Activated CD4-positive, alpha-beta T cell treated with anti-CD3 and anti-CD28 coated beads, Interleukin-2, amount 10 ng/mL, durations not matched to agents 7 days and 5 days (primary cell): ENCODE data around the gene GPR150. TPM values are rescaled to one million over a fixed set of nuclear protein-coding genes. Genes with fewer than 3 reads are reported as not detected.

Experiments
- CTCF ChIA-PET: fragments of 350-600 bp; sonication (Branson Sonifier 250); formaldehyde crosslinking; loops from one replicate; lab custom pipeline; 2021; ENCODE audit warnings: antibody characterized with exemption; lab: Charles Lee
- POLR2A ChIA-PET: fragments of 350-600 bp; sonication (Branson Sonifier 250); formaldehyde crosslinking; loops from one replicate; lab custom pipeline; 2021; ENCODE audit warnings: antibody characterized with exemption; lab: Charles Lee
- DNase-seq: peaks from one replicate; pipeline ENCODE4 v3.0.0-alpha.2; 2020
- H3K27ac Mint-ChIP-seq: one replicate; pipeline ENCODE4 v1.8.0; 2021; ENCODE audit warnings: mild to moderate bottlenecking, moderate library complexity, mixed read lengths
- H3K27me3 Mint-ChIP-seq: one replicate; pipeline ENCODE4 v1.8.0; 2021; ENCODE audit warnings: mixed read lengths
- H3K36me3 Mint-ChIP-seq: one replicate; pipeline ENCODE4 v1.8.0; 2021; ENCODE audit warnings: low read depth, mixed read lengths
- H3K4me1 Mint-ChIP-seq: one replicate; pipeline ENCODE4 v1.8.0; 2021; ENCODE audit warnings: mixed read lengths
- H3K4me3 Mint-ChIP-seq: one replicate; pipeline ENCODE4 v1.8.0; 2021; ENCODE audit warnings: mild to moderate bottlenecking, moderate library complexity, mixed read lengths
- H3K9me3 Mint-ChIP-seq: one replicate; pipeline ENCODE4 v1.8.0; 2021; ENCODE audit warnings: mixed read lengths
- total RNA-seq, 2 experiments: library from RNA; stranded (reverse); gene quantifications; one replicate each; pipeline ENCODE4 v1.2.3, GENCODE V29; 2021

The GPR150 gene
- 1 to 10 TPM in 1 of 2 experiments, under 1 TPM in 1; 0.87 to 1.2 TPM for total RNA-seq

DNA sequence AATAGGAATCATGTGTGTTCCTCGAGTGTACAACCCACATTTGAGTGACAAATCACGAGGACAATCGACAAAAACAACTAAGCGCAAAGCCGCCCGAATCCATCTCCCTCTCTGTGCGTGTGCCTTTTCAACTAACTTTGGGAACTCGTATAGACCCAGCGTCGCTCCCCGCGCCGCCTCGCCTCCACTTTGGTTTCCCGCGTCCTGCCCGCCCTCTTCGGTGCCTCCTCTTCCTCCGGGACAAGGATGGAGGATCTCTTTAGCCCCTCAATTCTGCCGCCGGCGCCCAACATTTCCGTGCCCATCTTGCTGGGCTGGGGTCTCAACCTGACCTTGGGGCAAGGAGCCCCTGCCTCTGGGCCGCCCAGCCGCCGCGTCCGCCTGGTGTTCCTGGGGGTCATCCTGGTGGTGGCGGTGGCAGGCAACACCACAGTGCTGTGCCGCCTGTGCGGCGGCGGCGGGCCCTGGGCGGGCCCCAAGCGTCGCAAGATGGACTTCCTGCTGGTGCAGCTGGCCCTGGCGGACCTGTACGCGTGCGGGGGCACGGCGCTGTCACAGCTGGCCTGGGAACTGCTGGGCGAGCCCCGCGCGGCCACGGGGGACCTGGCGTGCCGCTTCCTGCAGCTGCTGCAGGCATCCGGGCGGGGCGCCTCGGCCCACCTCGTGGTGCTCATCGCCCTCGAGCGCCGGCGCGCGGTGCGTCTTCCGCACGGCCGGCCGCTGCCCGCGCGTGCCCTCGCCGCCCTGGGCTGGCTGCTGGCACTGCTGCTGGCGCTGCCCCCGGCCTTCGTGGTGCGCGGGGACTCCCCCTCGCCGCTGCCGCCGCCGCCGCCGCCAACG, at the start of gene GPR150:
TSS of gene GPR150 (plus strand) at position 58 of the 840 bp plus-strand sequence. CDS start at position 247, 189 bp downstream.
- peak within 1 kb of the TSS; percentile 78 for H3K4me3 Mint-ChIP-seq
- peaks cover 14% of the 10 kb centered on the region for H3K36me3 Mint-ChIP-seq
- POLR2A ChIA-PET, result interaction anchor here (1.0 kb wide), 1 partner anchor 12 kb away, joined by 3 read pairs; no protein-coding TSS in a partner anchor
- H3K9me3 Mint-ChIP-seq, result peaks cover 2% of the 10 kb centered on the region
- peak within 1 kb of the TSS; percentile 89 for H3K27ac Mint-ChIP-seq
- CTCF ChIA-PET, result interaction anchor here (0.6 to 3.7 kb wide), 3 partner anchors 11 to 121 kb away, joined by 3 to 18 read pairs (median 12); no protein-coding TSS in a partner anchor
- peak; percentile 64 for DNase-seq
- H3K4me1 Mint-ChIP-seq, result peaks cover 43% of the 10 kb centered on the region
- H3K27me3 Mint-ChIP-seq, result peaks cover 8% of the 10 kb centered on the region

DNA sequence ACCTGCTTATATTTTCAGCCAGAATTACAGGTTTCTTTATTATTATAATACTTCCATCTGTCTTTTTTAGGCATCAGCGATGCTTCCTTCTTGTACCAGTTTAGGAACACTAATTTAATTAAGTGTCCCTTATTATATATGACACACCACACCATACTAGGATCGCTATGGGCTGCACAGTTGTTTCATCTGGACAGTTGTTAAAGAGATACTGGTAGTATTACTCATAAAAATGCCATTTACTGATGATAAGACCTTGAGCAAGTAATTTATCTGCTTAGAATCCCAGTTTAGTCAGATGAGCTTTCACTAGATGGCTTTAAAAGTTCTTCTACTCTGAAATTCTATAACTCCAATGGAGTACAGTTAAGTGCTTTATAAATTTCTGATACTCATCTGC, 47.9 kb upstream of the GPR150 start:
- POLR2A ChIA-PET, result no interaction called here
- DNase-seq, result no peak
- no peaks in the 10 kb centered on the region for H3K27me3 Mint-ChIP-seq
- H3K27ac Mint-ChIP-seq, result no peak overlapping the region
- H3K9me3 Mint-ChIP-seq, result no peaks in the 10 kb centered on the region
- CTCF ChIA-PET, result no interaction called here
- peaks cover 19% of the 10 kb centered on the region for H3K36me3 Mint-ChIP-seq
- no peak overlapping the region for H3K4me3 Mint-ChIP-seq
- H3K4me1 Mint-ChIP-seq, result no peaks in the 10 kb centered on the region

DNA sequence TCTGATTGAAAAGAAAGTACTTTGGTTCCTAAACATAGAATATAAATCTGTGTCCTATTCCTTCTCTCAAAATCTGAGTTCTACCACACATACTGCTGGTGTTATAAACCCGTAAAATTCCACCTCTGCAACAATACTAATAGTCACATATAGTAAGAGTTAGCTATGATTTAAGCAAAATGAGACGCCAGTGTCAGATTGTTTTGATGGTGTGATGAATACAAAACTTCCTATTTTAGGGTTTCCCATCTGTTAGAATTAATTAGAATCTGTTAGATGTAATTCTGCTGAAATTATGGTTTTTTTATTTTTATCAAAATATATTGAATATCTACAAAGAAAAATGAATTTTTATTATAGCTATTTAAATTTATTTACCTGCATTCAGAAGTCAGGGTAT, 38.3 kb upstream of the GPR150 start:
- CTCF ChIA-PET, result interaction anchor here (1.2 kb wide), 1 partner anchor 24 kb away, joined by 4 read pairs; no protein-coding TSS in a partner anchor
- H3K4me1 Mint-ChIP-seq, result no peaks in the 10 kb centered on the region
- H3K4me3 Mint-ChIP-seq, result no peak overlapping the region
- DNase-seq, result no peak
- H3K27me3 Mint-ChIP-seq, result no peaks in the 10 kb centered on the region
- POLR2A ChIA-PET, result no interaction called here
- H3K36me3 Mint-ChIP-seq, result peaks cover 9% of the 10 kb centered on the region
- no peaks in the 10 kb centered on the region for H3K9me3 Mint-ChIP-seq
- no peak overlapping the region for H3K27ac Mint-ChIP-seq

DNA sequence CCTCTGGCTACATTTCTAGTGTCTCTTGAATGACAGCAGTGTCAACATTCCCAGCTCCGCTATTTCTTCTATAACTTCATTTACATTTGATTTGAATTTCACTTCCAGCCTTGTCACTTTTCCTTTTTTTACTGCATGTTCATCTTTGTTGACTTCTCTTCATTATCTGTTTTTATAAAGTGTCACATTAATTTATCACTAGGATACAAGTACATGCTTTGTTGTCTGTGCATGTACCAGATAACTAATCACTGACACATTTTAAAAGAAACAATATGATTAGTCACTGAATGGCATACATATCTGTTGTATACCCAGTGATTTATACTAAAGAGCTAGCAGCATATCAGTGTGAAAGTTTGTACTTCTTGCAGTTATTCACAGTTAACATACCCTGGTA, 35.9 kb upstream of the GPR150 start:
- no peak overlapping the region for H3K4me3 Mint-ChIP-seq

DNA sequence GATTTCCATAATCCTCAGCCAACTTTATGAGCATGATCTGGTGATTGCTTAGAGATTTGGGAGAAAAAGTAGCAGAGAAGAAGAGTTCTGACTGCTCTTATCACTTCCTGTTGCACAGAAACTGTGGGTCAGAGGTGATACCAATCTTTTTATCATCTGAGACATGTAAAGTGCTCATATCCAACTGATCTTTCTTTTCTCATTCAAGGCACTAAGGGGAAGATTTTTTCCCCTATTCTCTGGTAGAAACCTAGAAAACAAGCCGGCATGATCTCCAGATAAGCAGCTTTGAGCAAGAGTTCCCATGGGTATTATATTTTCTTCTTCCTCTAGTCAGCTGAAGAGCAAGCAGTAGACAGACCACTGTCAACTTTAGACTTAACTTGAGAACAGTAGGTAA, 29.0 kb upstream of the GPR150 start:
- no peak overlapping the region for H3K4me3 Mint-ChIP-seq
- CTCF ChIA-PET, result interaction anchor here (0.7 kb wide), 1 partner anchor 114 kb away, joined by 3 read pairs; no protein-coding TSS in a partner anchor
- peaks cover 25% of the 10 kb centered on the region for H3K4me1 Mint-ChIP-seq
- H3K27me3 Mint-ChIP-seq, result no peaks in the 10 kb centered on the region
- H3K27ac Mint-ChIP-seq, result peak overlapping the region; percentile 11
- no peak for DNase-seq
- no peaks in the 10 kb centered on the region for H3K36me3 Mint-ChIP-seq
- H3K9me3 Mint-ChIP-seq, result no peaks in the 10 kb centered on the region
- POLR2A ChIA-PET, result no interaction called here

More for the DNA sequence above, 35.9 kb upstream of the GPR150 start:
- no peaks in the 10 kb centered on the region for H3K27me3 Mint-ChIP-seq
- no peaks in the 10 kb centered on the region for H3K4me1 Mint-ChIP-seq
- CTCF ChIA-PET, result interaction anchor here (1.1 kb wide), 2 partner anchors 14 to 23 kb away, joined by 3 to 6 read pairs; no protein-coding TSS in a partner anchor
- H3K36me3 Mint-ChIP-seq, result peaks cover 7% of the 10 kb centered on the region
- no peak overlapping the region for H3K27ac Mint-ChIP-seq
- H3K9me3 Mint-ChIP-seq, result no peaks in the 10 kb centered on the region
- no peak for DNase-seq
- POLR2A ChIA-PET, result no interaction called here

DNA sequence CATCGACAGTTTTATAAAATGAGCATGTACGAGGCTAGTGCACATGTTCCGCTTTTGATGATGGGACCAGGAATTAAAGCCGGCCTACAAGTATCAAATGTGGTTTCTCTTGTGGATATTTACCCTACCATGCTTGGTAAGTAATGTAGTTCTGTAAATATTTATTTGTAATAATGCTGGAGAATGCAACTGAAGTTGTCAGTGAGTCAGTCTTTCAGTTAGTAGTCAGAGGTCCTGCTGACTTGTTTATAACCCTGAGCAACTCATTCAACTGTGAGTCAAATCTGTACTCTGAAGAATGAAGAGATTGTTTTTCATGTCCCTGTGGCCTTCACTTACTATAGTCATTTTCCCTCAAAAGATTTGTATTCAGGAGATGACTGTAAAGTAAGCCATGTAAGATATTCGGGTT, 28.4 kb upstream of the GPR150 start:
- DNase-seq, result no peak
- POLR2A ChIA-PET, result no interaction called here
- H3K4me3 Mint-ChIP-seq, result no peak overlapping the region
- no peaks in the 10 kb centered on the region for H3K9me3 Mint-ChIP-seq
- peak overlapping the region; percentile 17 for H3K27ac Mint-ChIP-seq
- H3K27me3 Mint-ChIP-seq, result no peaks in the 10 kb centered on the region
- CTCF ChIA-PET, result interaction anchor here (0.7 kb wide), 1 partner anchor 114 kb away, joined by 3 read pairs; no protein-coding TSS in a partner anchor
- H3K4me1 Mint-ChIP-seq, result peaks cover 25% of the 10 kb centered on the region
- H3K36me3 Mint-ChIP-seq, result no peaks in the 10 kb centered on the region

DNA sequence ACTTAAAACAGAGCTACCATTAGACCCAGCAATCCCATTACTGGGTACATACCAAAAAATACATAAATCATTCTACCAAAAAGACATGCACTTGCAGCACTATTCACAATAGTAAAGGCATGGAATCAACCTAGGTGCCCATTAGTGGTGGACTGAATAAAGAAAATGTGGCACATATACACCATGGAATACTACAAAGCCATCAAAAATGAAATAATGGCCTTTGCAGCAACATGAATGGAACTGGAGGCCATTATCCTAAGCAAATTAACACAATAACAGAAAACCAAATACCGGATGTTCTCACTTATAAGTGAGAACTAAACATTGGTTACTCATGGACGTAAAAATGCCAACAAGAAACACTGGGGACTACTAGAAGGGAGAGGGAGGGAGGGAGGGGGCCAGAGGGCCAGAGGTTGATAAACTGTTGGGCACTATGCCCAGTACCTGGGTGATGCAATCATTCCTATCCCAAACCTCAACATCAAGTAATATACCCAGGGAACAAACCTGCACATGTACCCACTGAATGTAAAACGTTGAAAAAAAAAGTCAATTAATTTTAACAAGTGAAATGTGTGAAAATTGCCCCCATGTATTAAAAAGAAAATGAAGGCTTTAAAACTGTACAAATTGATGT, 24.5 kb upstream of the GPR150 start:
- Mint-ChIP-seq H3K27ac (no peak overlapping the region), H3K4me3 (no peak overlapping the region), H3K27me3 (no peaks in the 10 kb centered on the region), H3K4me1 (peaks cover 19% of the 10 kb centered on the region), H3K9me3 (no peaks in the 10 kb centered on the region), H3K36me3 (no peaks in the 10 kb centered on the region)
- ChIA-PET POLR2A (no interaction called here), CTCF (no interaction called here)
- DNase-seq, result no peak

DNA sequence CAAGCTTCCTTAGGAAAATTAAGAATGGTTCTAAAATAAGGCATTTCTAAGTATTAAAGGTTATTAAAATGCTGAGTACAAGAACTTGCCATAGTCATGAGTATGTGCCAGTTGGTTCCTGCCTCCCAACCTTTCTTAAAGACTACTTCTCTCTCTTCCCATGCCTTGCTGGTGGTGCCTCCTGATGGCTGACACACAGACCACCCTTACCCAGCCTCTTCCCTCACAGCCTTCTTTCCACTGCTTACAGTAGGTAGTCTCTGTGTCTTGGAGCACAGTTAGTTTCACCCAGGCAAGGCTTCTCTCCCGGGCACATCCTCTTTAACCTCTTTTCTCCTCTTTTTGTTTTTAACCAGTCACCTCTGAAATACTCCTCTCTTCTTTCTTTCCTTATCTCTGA, 20.6 kb upstream of the GPR150 start:
- DNase-seq, result no peak
- CTCF ChIA-PET, result no interaction called here
- POLR2A ChIA-PET, result no interaction called here
- Mint-ChIP-seq H3K9me3 (no peaks in the 10 kb centered on the region), H3K27me3 (no peaks in the 10 kb centered on the region), H3K27ac (no peak overlapping the region), H3K4me1 (no peaks in the 10 kb centered on the region), H3K36me3 (peaks cover 5% of the 10 kb centered on the region), H3K4me3 (no peak overlapping the region)

DNA sequence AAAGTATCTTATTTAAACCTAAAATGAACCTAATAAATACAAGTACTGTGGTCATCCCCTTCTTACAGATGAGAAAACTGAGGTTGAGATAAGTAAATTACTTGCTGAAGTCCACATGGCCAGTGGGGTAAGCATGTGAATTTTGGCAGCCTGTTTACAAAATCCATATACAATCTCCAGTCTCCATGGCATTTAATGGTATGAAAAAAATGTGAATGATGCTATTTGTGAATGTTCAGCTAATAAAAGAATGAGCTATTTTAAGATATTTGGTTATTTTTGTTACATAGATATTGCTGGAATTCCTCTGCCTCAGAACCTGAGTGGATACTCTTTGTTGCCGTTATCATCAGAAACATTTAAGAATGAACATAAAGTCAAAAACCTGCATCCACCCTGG, 19.3 kb upstream of the GPR150 start:
- no peaks in the 10 kb centered on the region for H3K4me1 Mint-ChIP-seq
- no peaks in the 10 kb centered on the region for H3K27me3 Mint-ChIP-seq
- H3K4me3 Mint-ChIP-seq, result no peak overlapping the region
- ChIA-PET POLR2A (no interaction called here), CTCF (no interaction called here)
- no peak for DNase-seq
- H3K9me3 Mint-ChIP-seq, result no peaks in the 10 kb centered on the region
- H3K36me3 Mint-ChIP-seq, result peaks cover 11% of the 10 kb centered on the region
- no peak overlapping the region for H3K27ac Mint-ChIP-seq

DNA sequence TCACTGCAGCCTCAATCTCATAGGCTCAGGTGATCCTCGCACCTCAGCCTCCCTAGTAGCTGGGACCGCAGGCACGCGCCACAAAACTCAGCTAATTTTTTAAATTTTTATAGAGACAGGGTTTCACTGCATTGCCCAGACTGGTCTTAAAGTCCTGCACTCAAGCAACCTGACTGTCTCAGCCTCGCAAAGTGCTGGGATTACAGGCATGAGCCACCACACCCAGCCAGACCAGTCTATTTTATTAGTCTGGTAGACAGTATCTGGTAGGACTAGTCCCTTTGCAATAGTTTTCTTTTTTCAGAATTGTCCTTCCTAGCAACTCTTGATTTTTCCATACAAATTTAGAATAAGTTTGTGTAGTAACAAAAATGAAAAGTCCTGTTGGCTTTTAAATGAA, 14.1 kb upstream of the GPR150 start:
- no peak for DNase-seq
- Mint-ChIP-seq H3K36me3 (peaks cover 12% of the 10 kb centered on the region), H3K4me1 (no peaks in the 10 kb centered on the region), H3K27ac (no peak overlapping the region), H3K4me3 (no peak overlapping the region), H3K27me3 (no peaks in the 10 kb centered on the region), H3K9me3 (no peaks in the 10 kb centered on the region)
- ChIA-PET POLR2A (no interaction called here), CTCF (no interaction called here)

DNA sequence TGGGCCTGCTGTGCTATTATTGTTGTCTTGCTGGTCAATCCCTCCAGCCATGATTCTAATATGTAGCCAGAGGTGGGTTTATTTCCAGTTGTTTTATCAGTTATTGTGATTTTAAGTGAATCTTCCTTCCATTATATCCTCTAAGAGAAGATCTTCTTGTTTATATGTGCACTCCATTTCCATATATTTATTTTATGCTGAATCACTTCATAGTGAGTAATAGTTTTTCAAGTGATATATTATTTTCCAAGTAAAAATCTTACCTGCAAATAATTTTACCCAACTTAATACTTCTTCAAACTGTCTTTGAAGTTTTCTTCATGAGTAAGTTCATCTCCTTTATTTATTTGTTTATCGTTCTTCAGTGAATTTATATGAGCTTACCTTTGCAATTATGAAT, 13.5 kb upstream of the GPR150 start:
- H3K27me3 Mint-ChIP-seq, result no peaks in the 10 kb centered on the region
- ChIA-PET CTCF (interaction anchor here (0.8 kb wide), 1 partner anchor 22 kb away, joined by 3 read pairs; no protein-coding TSS in a partner anchor), POLR2A (no interaction called here)
- no peaks in the 10 kb centered on the region for H3K4me1 Mint-ChIP-seq
- peaks cover 12% of the 10 kb centered on the region for H3K36me3 Mint-ChIP-seq
- DNase-seq, result no peak
- H3K9me3 Mint-ChIP-seq, result no peaks in the 10 kb centered on the region
- no peak overlapping the region for H3K4me3 Mint-ChIP-seq
- no peak overlapping the region for H3K27ac Mint-ChIP-seq

DNA sequence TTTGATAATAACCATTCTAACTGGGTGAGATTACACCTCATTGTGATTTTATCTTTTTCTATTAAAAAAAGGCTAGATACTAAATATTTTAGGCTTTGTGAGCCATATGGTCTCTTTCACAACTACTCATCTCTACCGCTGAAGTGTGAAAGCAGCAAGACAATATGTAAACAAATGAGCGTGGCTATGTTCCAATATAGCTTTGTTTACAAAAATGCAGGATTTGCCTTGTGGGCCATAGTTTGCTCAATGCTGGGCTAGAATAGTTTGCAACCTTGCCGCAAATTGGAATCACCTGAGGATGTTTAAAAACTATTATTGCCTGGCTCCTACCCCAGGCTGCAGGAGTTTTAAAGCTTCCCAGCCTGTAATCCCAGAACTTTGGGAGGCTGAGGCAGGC, 10.2 kb upstream of the GPR150 start:
- Mint-ChIP-seq H3K4me3 (no peak overlapping the region), H3K9me3 (peaks cover 13% of the 10 kb centered on the region), H3K27me3 (no peaks in the 10 kb centered on the region), H3K36me3 (peaks cover 22% of the 10 kb centered on the region), H3K4me1 (no peaks in the 10 kb centered on the region), H3K27ac (no peak overlapping the region)
- ChIA-PET CTCF (no interaction called here), POLR2A (interaction anchor here (0.6 kb wide), 1 partner anchor 60 kb away, joined by 3 read pairs; no protein-coding TSS in a partner anchor)
- DNase-seq, result no peak

DNA sequence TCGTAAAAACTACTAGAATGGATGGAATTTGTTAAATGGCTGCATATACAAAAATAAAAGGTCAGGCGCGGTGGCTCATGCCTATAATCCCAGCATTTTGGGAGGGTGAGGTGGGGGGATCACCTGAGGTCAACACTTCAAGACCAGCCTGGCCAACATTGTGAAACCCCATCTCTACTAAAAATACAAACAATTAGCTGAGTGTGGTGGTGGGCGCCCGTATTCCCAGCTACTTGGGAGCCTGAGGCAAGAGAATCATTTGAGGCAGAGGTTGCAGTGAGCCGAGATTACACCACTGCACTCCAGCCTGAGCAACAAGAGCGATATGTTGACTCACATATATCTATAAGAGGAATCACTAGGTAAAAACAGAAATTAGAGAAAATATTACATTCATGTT, 9.3 kb upstream of the GPR150 start:
- peaks cover 16% of the 10 kb centered on the region for H3K9me3 Mint-ChIP-seq
- CTCF ChIA-PET, result interaction anchor here (0.6 kb wide), 1 partner anchor 34 kb away, joined by 3 read pairs; no protein-coding TSS in a partner anchor
- peaks cover 23% of the 10 kb centered on the region for H3K36me3 Mint-ChIP-seq
- no peak for DNase-seq
- no peak overlapping the region for H3K27ac Mint-ChIP-seq
- no peak overlapping the region for H3K4me3 Mint-ChIP-seq
- H3K4me1 Mint-ChIP-seq, result peaks cover 3% of the 10 kb centered on the region
- no peaks in the 10 kb centered on the region for H3K27me3 Mint-ChIP-seq
- POLR2A ChIA-PET, result no interaction called here
